T-cell (primary cell): ENCODE measurements around the gene KCNMA1. TPM values are rescaled to one million over a fixed set of nuclear protein-coding genes. Genes with fewer than 3 reads are reported as not detected.

Source experiments
- ATAC-seq, 4 experiments: fragments of 200-7000 bp in 3 of 4; fragments of 150-1000 bp in 1 of 4; cut with Tn5 transposase; replicated peaks in 1 of 4; 1 replicate in 3 of 4; 2 replicates in 1 of 4; pipeline ENCODE4 v1.10.0; 2021; ENCODE audit warnings: moderate library complexity in 3 of 4, mild to moderate bottlenecking in 2 of 4, moderate number of reproducible peaks in 1 of 4
- CTCF ChIA-PET, 2 donors: fragments of 300-600 bp; sonication (Branson Sonifier 250); formaldehyde crosslinking; loops; one replicate each; lab custom pipeline; 2022; ENCODE audit warnings: antibody characterized with exemption in 2 of 2; lab: Charles Lee
- POLR2A ChIA-PET, 2 donors: fragments of 300-600 bp; sonication (Branson Sonifier 250); formaldehyde crosslinking; loops; one replicate each; lab custom pipeline; 2022; ENCODE audit warnings: antibody characterized with exemption in 2 of 2; lab: Charles Lee
- DNase-seq, 35 experiments: peaks; one replicate each; pipeline versions ENCODE4 v3.0.0 to v3.0.0-alpha.2; 2013 to 2023
- H3K27ac ChIP-seq: one replicate; pipeline ENCODE4 v1.5.1; 2013; ENCODE audit warnings: low read length
- H3K27me3 ChIP-seq, 2 experiments: replicated peaks in 1 of 2; 1 replicate in 1 of 2; 2 replicates in 1 of 2; pipeline versions ENCODE4 v1.6.1 to v1.7.0; 2013; ENCODE audit warnings: low read length in 1 of 2, mixed read lengths in 1 of 2; ENCODE audit not compliant: control insufficient read depth in 2 of 2, insufficient read depth in 2 of 2; ENCODE audit errors: extremely low read depth in 1 of 2
- H3K36me3 ChIP-seq, 2 donors: 1 replicate in 1 of 2; 2 replicates in 1 of 2; pipeline versions ENCODE4 v1.6.1 to v1.7.0; 2013; ENCODE audit warnings: low read length in 1 of 2; ENCODE audit not compliant: control insufficient read depth in 2 of 2, insufficient read depth in 1 of 2; ENCODE audit errors: extremely low read depth in 1 of 2
- H3K4me1 ChIP-seq, 2 experiments: 1 replicate in 1 of 2; 2 replicates in 1 of 2; pipeline versions ENCODE4 v1.6.1 to v1.7.0; 2013; ENCODE audit warnings: low read length in 2 of 2, mixed read lengths in 1 of 2; ENCODE audit not compliant: insufficient read depth in 2 of 2, control insufficient read depth in 1 of 2; ENCODE audit errors: extremely low read depth in 1 of 2
- H3K4me3 ChIP-seq, 2 donors: 1 replicate in 1 of 2; 2 replicates in 1 of 2; pipeline versions ENCODE4 v1.5.1 to v1.7.0; 2013; ENCODE audit warnings: mild to moderate bottlenecking in 2 of 2, low read length in 1 of 2, moderate library complexity in 1 of 2; ENCODE audit not compliant: control insufficient read depth in 1 of 2; ENCODE audit errors: extremely low read depth in 1 of 2
- H3K9me3 ChIP-seq: 2 replicates; pipeline ENCODE4 v1.7.0; 2013
- H3K27ac Mint-ChIP-seq, 2 donors: one replicate each; pipeline ENCODE4 v1.8.0; 2020 to 2021; ENCODE audit warnings: mild to moderate bottlenecking in 2 of 2, mixed read lengths in 2 of 2
- H3K27me3 Mint-ChIP-seq, 2 donors: one replicate each; pipeline ENCODE4 v1.8.0; 2021 to 2022; ENCODE audit warnings: mixed read lengths in 2 of 2
- H3K36me3 Mint-ChIP-seq: one replicate; pipeline ENCODE4 v1.8.0; 2021; ENCODE audit warnings: mixed read lengths
- H3K4me1 Mint-ChIP-seq, 3 donors: one replicate each; pipeline ENCODE4 v1.8.0; 2020 to 2022; ENCODE audit warnings: mixed read lengths in 3 of 3, mild to moderate bottlenecking in 1 of 3
- H3K4me3 Mint-ChIP-seq, 3 donors: one replicate each; pipeline ENCODE4 v1.8.0; 2020 to 2022; ENCODE audit warnings: mild to moderate bottlenecking in 3 of 3, mixed read lengths in 3 of 3, moderate library complexity in 3 of 3
- H3K9me3 Mint-ChIP-seq, 3 donors: one replicate each; pipeline ENCODE4 v1.8.0; 2020 to 2022; ENCODE audit warnings: mixed read lengths in 3 of 3
- WGBS: methylation state at CpG from one replicate; pipeline ENCODE4 v1.1.5; 2013; ENCODE audit warnings: missing lambda C conversion rate; ENCODE audit not compliant: insufficient coverage; 5-methylcytosine and 5-hydroxymethylcytosine counted together
- total RNA-seq, 35 experiments: library from RNA in 6 of 35; stranded (reverse) in 6 of 35; fragments of 120-200 nt in 1 of 35; gene quantifications; one replicate each; pipeline versions ENCODE4 v1.2.1 to v1.2.4 and lab custom pipeline; 2013 to 2026

KCNMA1 gene
- total RNA-seq, 5 donors from 2014 or later (not counting 1 experiment from before 2014, with no cell fraction given): 0.14 to 1.6 (median 0.60) TPM

DNA sequence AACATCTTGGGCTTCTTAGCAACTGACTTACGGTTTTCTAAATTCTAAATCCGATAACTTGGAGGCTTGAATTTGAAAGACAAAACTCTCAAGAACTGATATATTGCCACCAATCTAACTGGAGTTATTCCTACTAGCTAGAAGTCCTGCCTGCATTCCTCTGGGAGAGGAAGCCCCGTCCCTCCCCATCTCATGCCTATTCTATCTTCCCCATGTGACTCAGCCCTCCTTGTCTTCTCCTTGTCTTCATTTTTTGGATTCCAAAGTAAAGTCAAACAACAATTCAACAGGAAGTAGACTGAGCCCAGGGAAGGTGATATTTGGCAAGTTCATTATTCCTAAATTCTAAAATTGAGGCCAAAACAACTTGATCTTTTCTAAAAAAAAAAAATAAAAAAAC, 587.7 kb downstream of the KCNMA1 start:
- no peak overlapping the region for H3K27ac ChIP-seq
- CTCF ChIA-PET: no interaction called here
- WGBS: no CpG with 5 or more reads among the region's 3 CpGs

GRCh38 chr10:77049146-77049545, 588.5 kb downstream of the KCNMA1 start:
- H3K27me3 ChIP-seq: no peaks in the 10 kb centered on the region
- no peak overlapping the region for H3K27ac ChIP-seq
- H3K4me1 ChIP-seq: no peaks in the 10 kb centered on the region
- H3K4me3 ChIP-seq: no peak overlapping the region
- DNase-seq (no peak), ATAC-seq (no peak)
- no peaks in the 10 kb centered on the region for H3K36me3 ChIP-seq
- Mint-ChIP-seq H3K4me1 (peaks cover 0 to 8% (median 2%) of the 10 kb centered on the region in 3 donors), H3K9me3 (no peaks in the 10 kb centered on the region), H3K27me3 (peaks cover 13% of the 10 kb centered on the region in 2 donors), H3K4me3 (no peak overlapping the region), H3K36me3 (no peaks in the 10 kb centered on the region), H3K27ac (no peak overlapping the region)
- CTCF ChIA-PET: no interaction called here
- H3K9me3 ChIP-seq: no peaks in the 10 kb centered on the region
- POLR2A ChIA-PET: no interaction called here
- WGBS: no CpG with 5 or more reads among the region's 3 CpGs

More for the DNA sequence above, 587.7 kb downstream of the KCNMA1 start:
- H3K9me3 Mint-ChIP-seq: no peaks in the 10 kb centered on the region
- H3K4me3 ChIP-seq: no peak overlapping the region
- no peaks in the 10 kb centered on the region for H3K36me3 Mint-ChIP-seq
- no peak overlapping the region for H3K4me3 Mint-ChIP-seq
- DNase-seq (no peak), ATAC-seq (no peak)
- no peaks in the 10 kb centered on the region for H3K9me3 ChIP-seq
- no peak overlapping the region for H3K27ac Mint-ChIP-seq
- POLR2A ChIA-PET: no interaction called here
- H3K4me1 Mint-ChIP-seq: peaks cover 0 to 8% (median 2%) of the 10 kb centered on the region in 3 donors
- H3K27me3 Mint-ChIP-seq: peaks cover 13 to 15% of the 10 kb centered on the region in 2 donors
- H3K36me3 ChIP-seq: no peaks in the 10 kb centered on the region
- no peaks in the 10 kb centered on the region for H3K27me3 ChIP-seq
- H3K4me1 ChIP-seq: no peaks in the 10 kb centered on the region

DNA sequence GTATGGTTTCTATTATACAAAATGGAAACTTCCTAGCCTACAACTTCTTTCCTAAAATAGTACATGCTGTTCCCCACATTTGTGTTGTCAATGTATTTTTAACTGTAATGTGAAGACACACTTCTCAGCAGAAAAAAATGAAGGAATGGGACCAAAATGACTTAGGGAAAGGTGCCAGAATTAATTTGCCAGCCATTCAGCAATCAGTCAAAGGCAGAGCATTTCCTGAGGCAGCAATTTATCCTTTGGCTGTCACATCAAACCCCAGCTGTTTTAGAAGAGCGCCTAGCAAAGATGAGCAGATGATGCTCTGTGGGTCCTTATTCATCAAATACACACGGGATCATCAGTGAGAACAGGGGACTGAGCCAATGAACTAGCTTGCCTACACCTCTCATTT, 592.5 kb downstream of the KCNMA1 start:
- DNase-seq (no peak), ATAC-seq (no peak)
- no peak overlapping the region for H3K27ac ChIP-seq
- H3K36me3 ChIP-seq: no peaks in the 10 kb centered on the region
- ChIA-PET CTCF (no interaction called here), POLR2A (no interaction called here)
- no peaks in the 10 kb centered on the region for H3K9me3 ChIP-seq
- Mint-ChIP-seq H3K36me3 (no peaks in the 10 kb centered on the region), H3K27ac (no peak overlapping the region), H3K4me3 (no peak overlapping the region), H3K4me1 (peaks cover 8 to 18% (median 16%) of the 10 kb centered on the region in 3 donors), H3K9me3 (no peaks in the 10 kb centered on the region), H3K27me3 (no peaks in the 10 kb centered on the region)
- no peak overlapping the region for H3K4me3 ChIP-seq
- H3K27me3 ChIP-seq: no peaks in the 10 kb centered on the region
- 83% methylated on average over 2 of the region's 2 CpGs for WGBS
- H3K4me1 ChIP-seq: peaks cover 6 to 17% of the 10 kb centered on the region in 2 experiments

- Mint-ChIP-seq H3K4me1 (peaks cover 8 to 27% (median 18%) of the 10 kb centered on the region in 3 donors), H3K36me3 (no peaks in the 10 kb centered on the region), H3K4me3 (no peak overlapping the region), H3K9me3 (no peaks in the 10 kb centered on the region), H3K27me3 (no peaks in the 10 kb centered on the region), H3K27ac (no peak overlapping the region)
- no peak overlapping the region for H3K27ac ChIP-seq
- H3K9me3 ChIP-seq: no peaks in the 10 kb centered on the region
- ChIA-PET POLR2A (no interaction called here), CTCF (no interaction called here)
- DNase-seq (no peak), ATAC-seq (no peak)
- no CpG with 5 or more reads among the region's 2 CpGs for WGBS
- H3K4me3 ChIP-seq: no peak overlapping the region
- peaks cover 6 to 17% of the 10 kb centered on the region in 2 experiments for H3K4me1 ChIP-seq
- no peaks in the 10 kb centered on the region for H3K27me3 ChIP-seq
- no peaks in the 10 kb centered on the region for H3K36me3 ChIP-seq
These were observed 594.2 kb downstream of the KCNMA1 start for GRCh38 chr10:77043420-77043763.

GRCh38 chr10:77042706-77043419, 594.7 kb downstream of the KCNMA1 start:
- WGBS: no CpG with 5 or more reads among the region's 4 CpGs
- Mint-ChIP-seq H3K27me3 (no peaks in the 10 kb centered on the region), H3K4me3 (no peak overlapping the region), H3K27ac (peak overlapping the region in 1 of 2 donors; percentile 55), H3K36me3 (no peaks in the 10 kb centered on the region), H3K4me1 (peaks cover 8 to 33% (median 22%) of the 10 kb centered on the region in 3 donors), H3K9me3 (no peaks in the 10 kb centered on the region)
- POLR2A ChIA-PET: no interaction called here
- Histone ChIP-seq H3K4me1 (peaks cover 10 to 20% of the 10 kb centered on the region in 2 experiments), H3K27me3 (no peaks in the 10 kb centered on the region), H3K4me3 (no peak overlapping the region), H3K27ac (no peak overlapping the region), H3K9me3 (no peaks in the 10 kb centered on the region), H3K36me3 (no peaks in the 10 kb centered on the region)
- CTCF ChIA-PET: no interaction called here
- ATAC-seq: no peak
- no peak for DNase-seq

DNA sequence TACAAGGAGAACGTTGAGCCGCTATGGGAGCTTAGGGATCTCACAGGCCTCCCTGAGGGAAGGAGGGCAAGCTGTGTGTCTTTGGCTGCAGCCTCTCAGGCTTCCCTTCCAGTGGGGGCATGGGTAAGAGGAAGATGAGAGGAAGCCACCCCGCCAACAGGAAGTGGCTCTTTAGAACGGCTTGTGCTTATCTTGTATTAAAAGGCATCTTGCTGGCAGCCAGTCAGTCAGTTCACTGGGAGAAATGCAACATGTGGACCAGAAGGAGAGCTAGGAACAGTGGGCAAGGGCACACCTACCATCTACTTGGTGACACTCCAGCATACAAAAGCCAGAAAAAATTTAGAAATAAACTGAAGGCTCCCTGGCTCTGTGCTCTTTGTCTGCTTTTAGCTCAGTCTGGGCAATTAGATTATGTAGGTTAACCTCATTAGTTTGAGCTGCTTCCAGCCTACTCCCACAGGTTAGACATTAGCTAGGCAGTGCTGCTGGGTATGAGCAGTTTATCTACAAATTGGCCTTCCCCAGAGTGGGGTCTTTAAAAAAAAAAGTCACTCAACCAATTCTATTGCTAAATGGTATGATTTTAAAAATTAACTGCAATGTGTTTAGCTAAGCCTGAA, 595.9 kb downstream of the KCNMA1 start:
- Histone ChIP-seq H3K36me3 (no peaks in the 10 kb centered on the region), H3K27me3 (no peaks in the 10 kb centered on the region), H3K27ac (peak overlapping the region; percentile 59), H3K4me1 (peaks cover 10 to 22% of the 10 kb centered on the region in 2 experiments), H3K4me3 (peak overlapping the region in 1 of 2 donors; percentile 15), H3K9me3 (no peaks in the 10 kb centered on the region)
- Mint-ChIP-seq H3K27ac (peak overlapping the region; percentile 55 to 82), H3K27me3 (no peaks in the 10 kb centered on the region), H3K4me3 (peak overlapping the region in 1 of 3 donors; percentile 47), H3K36me3 (no peaks in the 10 kb centered on the region), H3K4me1 (peaks cover 8 to 33% (median 23%) of the 10 kb centered on the region in 3 donors), H3K9me3 (no peaks in the 10 kb centered on the region)
- 75% methylated on average over 2 of the region's 4 CpGs for WGBS
- ChIA-PET CTCF (interaction anchor here in 1 of 2 donors (1.2 kb wide), 1 partner anchor 37 kb away, joined by 5 read pairs; no protein-coding TSS in a partner anchor), POLR2A (no interaction called here)
- DNase-seq (peak in 31 of 35 experiments; percentile 1 to 53 (median 17)), ATAC-seq (peak; percentile 76 to 91 (median 80))
